Adrenal gland (tissue), 12 donors: ENCODE measurements around the gene LIMS2. TPM values are rescaled to one million over a fixed set of nuclear protein-coding genes. Genes with fewer than 3 reads are reported as not detected.

Experiments used
- DNase-seq, 7 donors: peaks; one replicate each; pipeline ENCODE4 v3.0.0-alpha.2; 2019 to 2020
- H3K27ac ChIP-seq, 5 donors: fragments of 200-600 bp; sonication (generic) in 4 of 5; 1 replicate in 3 of 5; 2 replicates in 2 of 5; pipeline versions ENCODE4 v1.5.1 to v1.8.0; 2016 to 2020; ENCODE audit warnings: mild to moderate bottlenecking in 1 of 5
- H3K27me3 ChIP-seq: fragments of 200-600 bp; 2 replicates; pipeline ENCODE4 v1.8.0; 2021
- H3K36me3 ChIP-seq, 2 donors: fragments of 200-600 bp; replicated peaks in 1 of 2; 1 replicate in 1 of 2; 2 replicates in 1 of 2; pipeline versions ENCODE4 v1.5.1 to v1.8.0; 2018 to 2022
- H3K4me1 ChIP-seq, 2 donors: fragments of 200-600 bp; replicated peaks in 1 of 2; 1 replicate in 1 of 2; 2 replicates in 1 of 2; pipeline versions ENCODE4 v1.5.1 to v1.8.0; 2018 to 2021
- H3K4me3 ChIP-seq, 4 donors: fragments of 200-600 bp; sonication (generic) in 3 of 4; one replicate each; pipeline ENCODE4 v1.5.1; 2016 to 2018
- H3K9me3 ChIP-seq, 3 donors: fragments of 200-600 bp; sonication (generic) in 1 of 3; replicated peaks in 1 of 3; 1 replicate in 2 of 3; 2 replicates in 1 of 3; pipeline versions ENCODE4 v1.5.1 to v1.8.0; 2016 to 2021
- POLR2A ChIP-seq, 2 donors: fragments of 450-650 bp; IDR thresholded peaks; one replicate each; pipeline ENCODE4 v1.6.1; 2017; ENCODE audit warnings: antibody characterized with exemption in 2 of 2, mild to moderate bottlenecking in 2 of 2, moderate library complexity in 1 of 2
- whole genome bisulfite sequencing, 4 donors: extraction: QIAGEN DNeasy Blood & Tissue Kit in 2 of 4; methylation state at CpG; one replicate each; pipeline versions ENCODE4 v1.1.5 to v1.1.7; 2013 to 2017; 5-methylcytosine and 5-hydroxymethylcytosine counted together
- intact Hi-C, 2 donors: fragments of 100-400 bp; cut with DNase I; formaldehyde crosslinking; loops; one replicate each; pipeline versions ENCODE4 v1.14.1 to v1.15.0; 2022 to 2023
- polyA plus RNA-seq, 3 donors: library from polyadenylated mRNA; stranded (reverse); fragments of 200-250 nt in 2 of 3; fragments of 350-450 nt in 1 of 3; fragmentation: Illumina TruSeq in 1 of 3; extraction: RNeasy Lipid Tissue Mini Kit (QIAGEN cat#74804) in 1 of 3; gene quantifications; one replicate each; pipeline ENCODE4 v1.2.3, GENCODE V29; 2013 to 2014
- total RNA-seq, 9 donors: library from RNA; depleted of rRNA in 4 of 9; stranded (reverse); fragments of >200 nt in 4 of 9; fragments of 120-200 nt in 1 of 9; fragmentation: NEBNext Ultra II Directional in 1 of 9; extraction: Animal tissue kit (Norgen Biotek cat#: 25700) in 1 of 9; gene quantifications; one replicate each; pipeline versions ENCODE4 v1.1.0 to v1.2.4, GENCODE V29; 2013 to 2023
- TF ChIP-seq, protein P1 (sequence below), 6 experiments: fragments of 450-650 bp in 4 of 6; fragments of 200-600 bp in 2 of 6; sonication (generic) in 1 of 6; IDR thresholded peaks; 1 replicate in 5 of 6; 2 replicates in 1 of 6; pipeline versions ENCODE4 v1.5.1 to v1.8.0; 2016 to 2021; ENCODE audit warnings: antibody characterized with exemption in 6 of 6, mild to moderate bottlenecking in 2 of 6, moderate library complexity in 1 of 6
- donor health status: healthy with polysubstance abuse.
- donor health status: Bipolar disorder and iron deficiency.
- donor health status: DM: yes; HTN: yes; CAD: no.
- donor health status: DM: no; HTN: no; CAD: no.
- donor health status: DM: no; HTN: no; CAD: no.
- donor health status: DM: yes; HTN: yes; CAD: no.

The LIMS2 gene
- total and polyA plus RNA-seq, 12 donors = 1.4 to 142 (median 16.1) TPM

DNA sequence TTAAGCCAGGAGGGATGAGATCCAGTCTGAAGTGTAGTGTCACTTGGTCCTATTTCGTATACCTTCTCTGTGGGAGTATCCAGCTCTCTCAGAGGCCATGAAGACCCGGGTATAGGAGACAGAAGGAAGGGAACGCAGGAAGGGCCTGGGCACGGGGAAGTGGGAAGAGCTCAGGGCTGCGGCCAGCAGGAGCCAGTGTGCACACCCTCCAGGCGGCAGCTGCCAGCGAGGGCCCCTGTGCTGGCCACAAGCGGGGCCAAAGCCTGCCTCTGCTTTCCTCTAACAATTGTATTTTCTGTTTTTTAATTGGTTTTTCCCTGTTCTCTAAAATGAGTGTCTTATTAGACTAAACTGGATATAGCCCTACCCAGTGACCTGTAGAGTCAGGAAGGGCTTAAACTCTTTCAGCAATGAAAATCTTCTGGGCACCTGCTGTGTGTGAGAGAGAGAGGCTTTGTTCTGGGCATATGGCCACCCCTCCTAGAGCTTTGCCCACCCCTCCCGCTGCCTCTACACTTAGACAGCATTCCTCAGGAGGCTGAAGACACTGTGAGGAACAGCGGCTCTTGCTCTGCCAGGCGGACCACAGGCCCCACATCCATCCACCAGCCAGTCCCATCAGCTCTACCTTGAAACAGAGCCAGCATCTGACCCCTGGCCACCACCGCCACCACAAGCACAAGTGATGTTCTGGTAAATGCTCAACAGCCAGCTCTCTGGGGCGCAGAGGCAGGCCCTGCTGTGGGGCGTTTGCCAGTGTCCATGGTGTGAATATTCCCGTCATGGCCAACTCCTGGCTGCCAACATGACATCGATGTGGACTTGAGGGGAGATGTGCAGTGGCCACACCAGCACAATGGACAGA lies 19.9 kb downstream of the LIMS2 start:
- Histone ChIP-seq H3K4me3 (no peak overlapping the region), H3K27ac (peak overlapping the region in 1 of 5 donors; percentile 1), H3K4me1 (no peaks in the 10 kb centered on the region), H3K27me3 (no peaks in the 10 kb centered on the region), H3K9me3 (no peaks in the 10 kb centered on the region), H3K36me3 (no peaks in the 10 kb centered on the region)
- TF ChIP-seq POLR2A (IDR thresholded peaks at IDR 0.05) = no peak
- TF ChIP-seq, protein P1, sequence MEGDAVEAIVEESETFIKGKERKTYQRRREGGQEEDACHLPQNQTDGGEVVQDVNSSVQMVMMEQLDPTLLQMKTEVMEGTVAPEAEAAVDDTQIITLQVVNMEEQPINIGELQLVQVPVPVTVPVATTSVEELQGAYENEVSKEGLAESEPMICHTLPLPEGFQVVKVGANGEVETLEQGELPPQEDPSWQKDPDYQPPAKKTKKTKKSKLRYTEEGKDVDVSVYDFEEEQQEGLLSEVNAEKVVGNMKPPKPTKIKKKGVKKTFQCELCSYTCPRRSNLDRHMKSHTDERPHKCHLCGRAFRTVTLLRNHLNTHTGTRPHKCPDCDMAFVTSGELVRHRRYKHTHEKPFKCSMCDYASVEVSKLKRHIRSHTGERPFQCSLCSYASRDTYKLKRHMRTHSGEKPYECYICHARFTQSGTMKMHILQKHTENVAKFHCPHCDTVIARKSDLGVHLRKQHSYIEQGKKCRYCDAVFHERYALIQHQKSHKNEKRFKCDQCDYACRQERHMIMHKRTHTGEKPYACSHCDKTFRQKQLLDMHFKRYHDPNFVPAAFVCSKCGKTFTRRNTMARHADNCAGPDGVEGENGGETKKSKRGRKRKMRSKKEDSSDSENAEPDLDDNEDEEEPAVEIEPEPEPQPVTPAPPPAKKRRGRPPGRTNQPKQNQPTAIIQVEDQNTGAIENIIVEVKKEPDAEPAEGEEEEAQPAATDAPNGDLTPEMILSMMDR (IDR thresholded peaks at IDR 0.05) = no peak
- DNase-seq = no peak
- WGBS, 4 donors = 77 to 90% (median 88%) methylated on average over 14 to 16 of the region's 16 CpGs
- intact Hi-C loops = no loop called here

- Histone ChIP-seq H3K4me3 (no peak overlapping the region), H3K27me3 (no peaks in the 10 kb centered on the region), H3K4me1 (no peaks in the 10 kb centered on the region), H3K9me3 (no peaks in the 10 kb centered on the region), H3K36me3 (no peaks in the 10 kb centered on the region), H3K27ac (no peak overlapping the region)
- DNase-seq = no peak
- WGBS, 4 donors = 76 to 90% (median 86%) methylated on average over 8 of the region's 8 CpGs
- TF ChIP-seq, protein P1 (IDR thresholded peaks at IDR 0.05) = no peak
- no peak for TF ChIP-seq POLR2A (IDR thresholded peaks at IDR 0.05)
- intact Hi-C loops = no loop called here
These were observed 20.5 kb downstream of the LIMS2 start for GRCh38 chr2:127654838-127655175.

DNA sequence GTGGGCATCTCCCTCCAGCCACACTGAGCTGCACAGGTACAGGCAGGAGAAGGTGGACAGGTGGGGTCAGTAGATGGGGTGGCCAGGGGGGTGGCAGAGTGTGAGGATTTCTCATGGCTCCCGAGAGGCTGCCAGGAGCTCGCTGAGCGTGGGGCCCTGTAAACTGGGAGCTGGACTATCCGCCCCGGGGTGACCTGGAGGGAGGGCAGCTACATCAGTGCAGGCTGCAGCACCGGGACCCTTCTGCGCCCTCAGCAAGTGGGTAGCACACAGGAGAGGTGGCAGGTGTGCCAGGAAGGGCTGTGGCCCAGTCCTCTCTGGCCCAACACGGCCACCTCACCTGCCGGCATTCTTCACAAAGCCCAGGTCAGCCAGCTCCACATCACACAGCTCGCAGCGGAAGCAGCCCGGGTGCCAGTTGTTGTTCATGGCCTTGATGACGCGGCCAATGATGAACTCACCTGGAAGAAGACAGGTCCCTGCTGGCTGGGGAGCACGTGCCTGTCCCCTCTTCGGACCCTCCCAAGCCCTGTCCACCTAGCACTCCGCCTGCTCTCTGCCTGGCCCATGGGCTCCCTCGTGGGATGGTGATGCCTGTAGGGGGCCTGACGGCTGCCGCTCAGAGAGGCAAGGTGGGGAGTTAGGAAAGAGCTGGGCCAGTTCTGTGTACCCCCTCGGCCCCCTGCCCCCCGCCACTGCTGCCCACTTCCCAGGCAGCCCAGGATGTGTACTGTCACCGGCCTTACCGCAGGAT lies 21.1 kb downstream of the LIMS2 start:
- Histone ChIP-seq H3K27ac (no peak overlapping the region), H3K36me3 (no peaks in the 10 kb centered on the region), H3K4me3 (no peak overlapping the region), H3K9me3 (no peaks in the 10 kb centered on the region), H3K4me1 (peaks cover 0 to 4% of the 10 kb centered on the region in 2 donors), H3K27me3 (no peaks in the 10 kb centered on the region)
- 75 to 92% (median 89%) methylated on average over 5 to 24 of the region's 24 CpGs for WGBS, 4 donors
- intact Hi-C loops = no loop called here
- TF ChIP-seq POLR2A (IDR thresholded peaks at IDR 0.05) = no peak
- TF ChIP-seq, protein P1 (IDR thresholded peaks at IDR 0.05) = no peak
- no peak for DNase-seq

DNA sequence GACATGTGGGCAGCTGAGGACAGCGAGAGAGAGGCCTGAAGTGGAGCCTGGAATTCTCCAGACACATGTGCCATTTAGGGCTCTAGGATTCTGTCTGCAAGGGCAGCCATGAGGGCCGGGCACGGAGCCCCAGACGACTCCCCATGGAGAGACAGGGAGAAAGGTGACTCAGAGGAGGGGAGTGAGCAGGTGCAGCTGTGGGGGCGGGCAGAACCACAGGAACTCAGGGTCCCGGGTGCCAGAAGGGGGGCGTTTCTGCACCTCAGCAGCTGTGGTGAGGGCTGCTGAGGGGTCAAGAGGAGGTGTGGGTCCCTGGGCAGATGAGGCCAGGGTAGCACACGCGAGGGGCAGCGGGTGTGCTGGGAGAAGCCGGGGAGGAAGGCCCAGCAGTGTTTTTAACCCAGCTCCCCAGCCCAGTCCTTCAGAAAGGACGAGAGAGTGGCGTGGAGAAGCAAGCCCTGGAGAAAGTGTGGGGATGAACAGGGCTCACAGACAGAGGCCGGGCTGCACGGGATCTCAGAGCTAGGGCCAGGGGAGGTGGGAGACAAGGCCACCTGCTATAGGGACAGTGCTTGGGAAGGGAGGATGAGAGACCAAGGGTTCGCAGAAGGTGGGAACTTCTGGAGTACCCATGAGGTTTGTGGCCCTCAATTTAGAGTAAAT lies 21.8 kb downstream of the LIMS2 start:
- TF ChIP-seq, protein P1 (IDR thresholded peaks at IDR 0.05) = no peak
- no peak for TF ChIP-seq POLR2A (IDR thresholded peaks at IDR 0.05)
- intact Hi-C loops = no loop called here
- H3K27ac ChIP-seq = no peak overlapping the region
- H3K36me3 ChIP-seq = no peaks in the 10 kb centered on the region
- H3K9me3 ChIP-seq = no peaks in the 10 kb centered on the region
- no peaks in the 10 kb centered on the region for H3K27me3 ChIP-seq
- H3K4me3 ChIP-seq = no peak overlapping the region
- peaks cover 0 to 4% of the 10 kb centered on the region in 2 donors for H3K4me1 ChIP-seq
- no peak for DNase-seq
- 80 to 83% (median 81%) methylated on average over 16 of the region's 16 CpGs for WGBS, 4 donors
